Thoracic aorta (tissue), 2 donors: ENCODE results near the gene LRRC7. TPM values are rescaled to one million over a fixed set of nuclear protein-coding genes. Genes with fewer than 3 reads are reported as not detected.
"Not testable (repeated sequence)": the region's sequence is repeated elsewhere in the genome, so short reads cannot be mapped to it uniquely, and the experiment has no call there.

Source experiments
- ATAC-seq: fragments of 150-250 bp; one replicate; pipeline ENCODE4 v1.8.0; 2017; ENCODE audit warnings: low read depth; ENCODE audit not compliant: insufficient number of reproducible peaks, low FRiP score
- DNase-seq: peaks from one replicate; pipeline ENCODE4 v3.0.0-alpha.2; 2020; ENCODE audit warnings: low spot score
- H3K27ac ChIP-seq, 2 donors: fragments of 200-600 bp; sonication (generic); 1 replicate in 1 of 2; 2 replicates in 1 of 2; pipeline ENCODE4 v1.5.1; 2016; ENCODE audit warnings: mild to moderate bottlenecking in 2 of 2, moderate library complexity in 2 of 2
- H3K27me3 ChIP-seq: fragments of 200-600 bp; sonication (generic); replicated peaks from 2 replicates; pipeline ENCODE4 v1.6.0; 2016; ENCODE audit warnings: mild to moderate bottlenecking; ENCODE audit not compliant: insufficient read depth
- H3K36me3 ChIP-seq: fragments of 200-600 bp; sonication (generic); one replicate; pipeline ENCODE4 v1.5.1; 2016
- H3K4me1 ChIP-seq, 2 donors: fragments of 200-600 bp; sonication (generic); 1 replicate in 1 of 2; 2 replicates in 1 of 2; pipeline versions ENCODE4 v1.5.1 to v1.6.0; 2016; ENCODE audit warnings: low read depth in 2 of 2, mild to moderate bottlenecking in 1 of 2; ENCODE audit not compliant: control insufficient read depth in 1 of 2
- H3K4me3 ChIP-seq: fragments of 200-600 bp; sonication (generic); 2 replicates; pipeline ENCODE4 v1.5.1; 2016; ENCODE audit warnings: mild to moderate bottlenecking
- H3K9me3 ChIP-seq: fragments of 200-600 bp; sonication (generic); 2 replicates; pipeline ENCODE4 v1.5.1; 2016
- total RNA-seq, 2 donors: library from RNA; depleted of rRNA; stranded (reverse); fragments of >200 nt; gene quantifications; one replicate each; pipeline versions ENCODE4 v1.1.0 to v1.2.3, GENCODE V29; 2016
- TF ChIP-seq, protein P1 (sequence below): fragments of 200-600 bp; sonication (generic); IDR thresholded peaks from one replicate; pipeline ENCODE4 v1.5.1; 2019; ENCODE audit warnings: antibody characterized with exemption

Gene LRRC7
- total RNA-seq, 2 donors from 2014 or later: 0.14 to 0.35 TPM

DNA sequence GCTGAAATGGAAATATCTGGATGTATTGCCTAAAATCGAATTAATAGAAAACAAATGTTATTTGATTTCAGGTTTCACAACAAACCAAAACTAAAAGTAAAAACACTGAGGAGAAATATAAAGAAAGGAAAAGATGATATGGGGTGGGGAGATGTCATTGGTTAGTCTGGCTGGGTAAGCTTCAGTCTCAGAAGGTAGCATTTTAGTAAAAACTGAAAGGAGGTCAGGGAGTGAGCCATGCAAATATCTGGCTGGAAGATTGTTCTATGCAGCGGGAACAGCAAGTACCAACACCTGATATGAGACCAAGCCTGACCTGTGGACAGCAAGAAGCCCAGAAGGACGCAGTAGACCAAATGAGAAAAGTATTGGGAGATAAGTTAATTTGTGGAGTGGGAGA, 373.1 kb downstream of the LRRC7 start:
- no peaks in the 10 kb centered on the region for H3K9me3 ChIP-seq
- H3K27me3 ChIP-seq: no peaks in the 10 kb centered on the region
- H3K4me3 ChIP-seq: no peak overlapping the region
- ATAC-seq (no peak), DNase-seq (no peak)
- TF ChIP-seq, protein P1, sequence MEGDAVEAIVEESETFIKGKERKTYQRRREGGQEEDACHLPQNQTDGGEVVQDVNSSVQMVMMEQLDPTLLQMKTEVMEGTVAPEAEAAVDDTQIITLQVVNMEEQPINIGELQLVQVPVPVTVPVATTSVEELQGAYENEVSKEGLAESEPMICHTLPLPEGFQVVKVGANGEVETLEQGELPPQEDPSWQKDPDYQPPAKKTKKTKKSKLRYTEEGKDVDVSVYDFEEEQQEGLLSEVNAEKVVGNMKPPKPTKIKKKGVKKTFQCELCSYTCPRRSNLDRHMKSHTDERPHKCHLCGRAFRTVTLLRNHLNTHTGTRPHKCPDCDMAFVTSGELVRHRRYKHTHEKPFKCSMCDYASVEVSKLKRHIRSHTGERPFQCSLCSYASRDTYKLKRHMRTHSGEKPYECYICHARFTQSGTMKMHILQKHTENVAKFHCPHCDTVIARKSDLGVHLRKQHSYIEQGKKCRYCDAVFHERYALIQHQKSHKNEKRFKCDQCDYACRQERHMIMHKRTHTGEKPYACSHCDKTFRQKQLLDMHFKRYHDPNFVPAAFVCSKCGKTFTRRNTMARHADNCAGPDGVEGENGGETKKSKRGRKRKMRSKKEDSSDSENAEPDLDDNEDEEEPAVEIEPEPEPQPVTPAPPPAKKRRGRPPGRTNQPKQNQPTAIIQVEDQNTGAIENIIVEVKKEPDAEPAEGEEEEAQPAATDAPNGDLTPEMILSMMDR: no peak
- no peaks in the 10 kb centered on the region for H3K36me3 ChIP-seq
- no peaks in the 10 kb centered on the region for H3K4me1 ChIP-seq
- no peak overlapping the region for H3K27ac ChIP-seq

DNA sequence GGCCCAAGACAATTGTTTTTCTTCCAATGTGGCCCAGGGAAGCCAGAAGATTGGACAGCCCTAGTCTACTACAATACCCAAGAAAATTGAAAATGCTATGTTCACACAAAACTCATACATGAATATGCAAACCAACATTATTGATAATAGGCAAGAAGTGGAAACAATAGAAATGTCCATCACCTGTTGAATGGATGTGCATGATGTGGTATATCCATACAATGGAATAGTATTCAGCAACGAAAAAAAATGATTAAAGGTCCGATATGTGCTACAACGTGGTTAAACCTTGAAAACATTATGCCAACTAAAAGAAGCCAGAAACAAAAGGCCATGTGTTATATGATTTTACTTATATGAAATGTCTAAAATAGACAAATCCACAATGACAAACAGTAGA, 375.3 kb downstream of the LRRC7 start:
- H3K4me3 ChIP-seq: no peak overlapping the region
- no peak for ATAC-seq
- no peaks in the 10 kb centered on the region for H3K9me3 ChIP-seq
- H3K36me3 ChIP-seq: no peaks in the 10 kb centered on the region
- no peaks in the 10 kb centered on the region for H3K4me1 ChIP-seq
- H3K27ac ChIP-seq: no peak overlapping the region
- no peak for DNase-seq
- TF ChIP-seq, protein P1: no peak
- no peaks in the 10 kb centered on the region for H3K27me3 ChIP-seq

DNA sequence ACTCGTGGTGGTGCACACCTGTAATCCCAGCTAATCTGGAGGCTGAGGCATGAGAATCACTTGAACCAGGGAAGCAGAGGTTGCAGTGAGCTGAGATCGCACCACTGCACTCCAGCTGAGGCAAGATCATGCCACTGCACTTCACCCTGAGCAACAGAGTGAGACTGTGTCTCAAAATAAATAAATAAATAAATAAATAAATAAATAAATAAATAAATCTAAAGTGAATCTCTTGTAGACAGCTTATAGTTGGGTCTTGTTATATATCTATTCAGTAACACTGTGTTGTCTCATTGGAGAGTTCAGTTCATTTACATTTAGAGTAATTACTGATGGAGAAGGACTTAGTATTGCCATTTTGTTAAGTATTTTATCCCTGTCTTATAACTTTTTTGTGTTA, 379.2 kb downstream of the LRRC7 start:
- Histone ChIP-seq H3K27me3 (no peaks in the 10 kb centered on the region), H3K9me3 (no peaks in the 10 kb centered on the region), H3K4me1 (no peaks in the 10 kb centered on the region), H3K4me3 (no peak overlapping the region), H3K36me3 (no peaks in the 10 kb centered on the region), H3K27ac (no peak overlapping the region)
- TF ChIP-seq, protein P1: no peak
- ATAC-seq (no peak), DNase-seq (no peak)

DNA sequence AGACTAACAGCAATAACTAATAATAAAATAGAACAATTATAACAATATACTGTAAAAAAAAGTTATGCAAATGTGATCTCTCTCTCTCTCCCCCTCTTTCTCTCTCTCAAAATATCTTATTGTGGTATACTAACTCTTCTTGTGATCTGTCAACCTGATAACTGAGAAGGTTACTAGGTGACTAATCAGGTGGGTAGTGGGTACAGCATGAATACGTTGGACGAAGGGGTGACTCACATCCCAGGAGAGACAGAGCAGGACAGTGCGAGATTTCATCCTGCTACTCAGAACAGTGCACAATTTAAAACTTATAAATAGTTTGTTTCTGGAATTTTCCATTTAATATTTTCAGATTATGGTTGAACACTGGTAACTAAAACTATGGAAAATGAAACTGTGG, 380.1 kb downstream of the LRRC7 start:
- Histone ChIP-seq H3K27me3 (no peaks in the 10 kb centered on the region), H3K36me3 (no peaks in the 10 kb centered on the region), H3K9me3 (no peaks in the 10 kb centered on the region), H3K4me3 (no peak overlapping the region), H3K27ac (no peak overlapping the region), H3K4me1 (no peaks in the 10 kb centered on the region)
- ATAC-seq: no peak
- no peak for DNase-seq
- TF ChIP-seq, protein P1: no peak

DNA sequence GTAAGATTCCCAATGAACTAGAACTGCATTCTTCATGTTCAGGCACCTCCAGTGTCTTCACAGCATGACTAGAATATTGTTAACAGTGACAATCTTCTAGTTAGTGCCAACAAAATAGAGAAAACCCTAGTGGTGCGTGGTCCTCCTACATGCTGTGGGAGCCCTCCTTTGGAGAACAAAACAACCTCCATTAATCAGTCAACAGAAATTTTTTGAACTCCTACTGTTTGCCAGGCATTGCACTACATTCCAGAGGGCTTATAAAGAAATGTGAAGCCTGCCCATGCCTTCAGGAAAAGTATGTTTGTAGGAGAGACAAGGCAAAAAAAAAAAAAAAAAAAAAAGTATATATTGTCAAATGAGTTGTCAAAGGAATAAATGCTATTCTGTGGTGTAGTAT, 385.0 kb downstream of the LRRC7 start:
- H3K4me3 ChIP-seq: no peak overlapping the region

DNA sequence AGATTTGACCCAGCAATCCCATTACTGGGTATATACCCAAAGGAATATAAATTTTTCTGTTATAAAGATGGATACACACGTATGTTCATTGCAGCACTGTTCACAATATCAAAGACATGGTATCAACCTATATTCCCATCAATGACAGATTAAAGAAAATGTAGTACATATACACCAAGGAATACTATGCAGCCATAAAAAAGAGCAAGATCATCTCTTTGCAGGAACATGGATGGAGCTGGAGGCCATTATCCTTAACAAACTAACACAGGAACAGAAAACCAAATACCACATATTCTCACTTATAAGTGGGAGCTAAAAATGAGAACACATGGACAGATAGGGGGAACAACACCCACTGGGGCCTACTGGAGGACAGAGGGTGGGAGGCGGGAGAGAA, 394.7 kb downstream of the LRRC7 start:
- not testable (repeated sequence) for H3K27ac ChIP-seq, H3K36me3 ChIP-seq, H3K4me1 ChIP-seq, H3K4me3 ChIP-seq, H3K27me3 ChIP-seq, H3K9me3 ChIP-seq, ATAC-seq, DNase-seq

More for the DNA sequence above, 385.0 kb downstream of the LRRC7 start:
- H3K36me3 ChIP-seq: no peaks in the 10 kb centered on the region
- H3K27ac ChIP-seq: no peak overlapping the region
- TF ChIP-seq, protein P1: no peak
- no peaks in the 10 kb centered on the region for H3K4me1 ChIP-seq
- no peaks in the 10 kb centered on the region for H3K9me3 ChIP-seq
- no peak for DNase-seq
- no peak for ATAC-seq
- no peaks in the 10 kb centered on the region for H3K27me3 ChIP-seq
